ENCODE data around the gene GSN. TPM values are rescaled to one million over a fixed set of nuclear protein-coding genes. Genes with fewer than 3 reads are reported as not detected.
"Not testable (repeated sequence)": the region's sequence is repeated elsewhere in the genome, so short reads cannot be mapped to it uniquely, and the experiment has no call there.

Gene GSN
- total RNA-seq, 1 donor from 2014 or later: 84.7 TPM

DNA sequence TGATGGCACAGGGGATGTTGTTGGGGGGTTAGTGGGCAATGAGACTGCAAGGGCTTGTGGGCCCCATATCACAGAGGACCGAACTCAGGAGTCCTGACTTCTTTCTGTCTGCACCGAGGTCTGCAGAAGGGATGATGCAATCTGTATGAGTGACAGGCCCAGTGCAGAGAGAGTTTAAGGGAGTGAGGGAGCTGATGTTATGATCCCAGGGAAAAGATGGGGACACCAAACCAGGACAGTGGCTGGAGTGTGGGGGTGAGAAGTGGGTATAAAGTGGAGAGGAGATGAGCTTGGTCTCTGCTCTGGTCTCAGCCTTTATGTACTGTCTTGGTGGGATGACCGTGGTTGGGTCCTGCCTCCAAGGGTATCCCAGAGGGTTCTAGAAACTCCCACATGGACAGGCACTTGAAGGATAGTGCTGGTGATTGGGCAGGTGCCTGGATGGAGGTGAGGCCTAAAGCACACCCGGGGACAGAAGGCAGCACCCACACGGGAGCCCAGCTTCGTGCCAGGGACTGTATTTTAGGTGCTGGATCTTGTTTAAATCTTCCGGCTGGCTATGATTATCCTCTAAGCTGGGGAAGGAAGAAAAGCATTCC lies 21.9 kb downstream of the GSN start:
- no peak for TF ChIP-seq CTCF (conservative IDR thresholded peaks at IDR 0.05)
- no peaks in the 10 kb centered on the region for H3K27me3 Mint-ChIP-seq (ENCODE audit: low read depth)

GRCh38 chr9:121291536-121291935 lies 23.6 kb downstream of the GSN start:
- H3K36me3 Mint-ChIP-seq (ENCODE audit: low read depth); H3K27ac Mint-ChIP-seq (ENCODE audit: unreplicated experiment); H3K9me3 Mint-ChIP-seq; H3K27me3 Mint-ChIP-seq (ENCODE audit: low read depth); H3K4me3 Mint-ChIP-seq; DNase-seq (ENCODE audit: low read depth, low spot score): not testable (repeated sequence)
- H3K4me1 Mint-ChIP-seq: peaks cover 59% of the 10 kb centered on the region

More for the DNA sequence above, 21.9 kb downstream of the GSN start:
- Mint-ChIP-seq H3K4me3 (peak overlapping the region; percentile 47), H3K9me3 (no peaks in the 10 kb centered on the region), H3K27ac (ENCODE audit: unreplicated experiment) (peak overlapping the region; percentile 98), H3K36me3 (ENCODE audit: low read depth) (no peaks in the 10 kb centered on the region), H3K4me1 (peaks cover 63% of the 10 kb centered on the region)
- no peak for DNase-seq (ENCODE audit: low read depth, low spot score)

DNA sequence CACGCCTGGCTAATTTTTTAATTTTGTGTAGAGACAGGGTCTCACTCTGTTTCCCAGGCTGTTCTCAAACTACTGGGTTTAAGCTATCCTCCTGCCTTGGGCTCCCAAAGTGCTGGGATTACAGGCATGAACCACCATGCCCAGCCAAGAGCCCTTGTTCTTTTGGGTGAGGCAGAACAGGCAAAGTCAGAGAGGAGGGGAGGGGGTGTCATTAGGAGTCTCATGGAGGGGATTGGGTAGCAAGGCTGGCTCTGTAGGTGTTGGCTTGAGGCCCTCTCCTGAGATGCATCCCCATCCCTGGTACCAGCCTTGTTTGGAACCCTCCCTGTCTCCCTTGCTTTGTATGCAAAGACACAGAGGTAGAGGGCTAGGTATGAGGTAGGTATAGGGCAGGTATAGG lies 24.1 kb downstream of the GSN start:
- Mint-ChIP-seq H3K9me3 (no peaks in the 10 kb centered on the region), H3K27ac (ENCODE audit: unreplicated experiment) (no peak overlapping the region), H3K4me3 (no peak overlapping the region), H3K4me1 (peaks cover 59% of the 10 kb centered on the region), H3K36me3 (ENCODE audit: low read depth) (no peaks in the 10 kb centered on the region), H3K27me3 (ENCODE audit: low read depth) (no peaks in the 10 kb centered on the region)
- TF ChIP-seq CTCF (conservative IDR thresholded peaks at IDR 0.05): no peak
- no peak for DNase-seq (ENCODE audit: low read depth, low spot score)

DNA sequence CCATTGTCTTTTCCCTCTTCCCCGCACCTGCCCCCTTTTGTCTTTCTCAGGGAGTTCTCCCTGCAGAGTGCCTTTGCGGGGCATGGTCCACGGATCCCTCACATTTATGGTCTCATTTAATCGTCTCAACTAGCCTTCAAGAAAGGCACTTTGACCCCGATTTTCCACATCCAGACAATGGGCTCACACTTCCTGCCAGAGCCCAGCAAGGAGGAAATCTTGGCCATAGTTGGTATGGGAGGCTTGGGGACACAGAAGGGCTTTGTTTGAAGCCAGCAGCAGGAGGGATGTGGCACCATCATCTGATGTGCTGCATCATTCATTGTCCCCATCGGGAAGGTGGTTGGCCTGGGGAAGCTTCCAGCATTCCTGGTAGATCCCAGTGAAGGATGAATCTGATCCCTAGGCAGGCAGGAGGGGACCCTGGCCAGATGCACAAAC lies 24.9 kb downstream of the GSN start:
- Mint-ChIP-seq H3K4me1 (peaks cover 59% of the 10 kb centered on the region), H3K9me3 (no peaks in the 10 kb centered on the region), H3K36me3 (ENCODE audit: low read depth) (no peaks in the 10 kb centered on the region), H3K27ac (ENCODE audit: unreplicated experiment) (peak overlapping the region; percentile 43), H3K4me3 (peak overlapping the region; percentile 23), H3K27me3 (ENCODE audit: low read depth) (no peaks in the 10 kb centered on the region)
- DNase-seq (ENCODE audit: low read depth, low spot score): no peak
- no peak for TF ChIP-seq CTCF (conservative IDR thresholded peaks at IDR 0.05)

- no peaks in the 10 kb centered on the region for H3K9me3 Mint-ChIP-seq
- TF ChIP-seq CTCF (conservative IDR thresholded peaks at IDR 0.05): no peak
- peaks cover 59% of the 10 kb centered on the region for H3K4me1 Mint-ChIP-seq
- H3K4me3 Mint-ChIP-seq: no peak overlapping the region
- no peak overlapping the region for H3K27ac Mint-ChIP-seq (ENCODE audit: unreplicated experiment)
- H3K27me3 Mint-ChIP-seq (ENCODE audit: low read depth): no peaks in the 10 kb centered on the region
- H3K36me3 Mint-ChIP-seq (ENCODE audit: low read depth): no peaks in the 10 kb centered on the region
- no peak for DNase-seq (ENCODE audit: low read depth, low spot score)
These were observed 26.3 kb downstream of the GSN start for GRCh38 chr9:121294151-121294743.

GRCh38 chr9:121294866-121295661 lies 27.1 kb downstream of the GSN start:
- peak overlapping the region; percentile 92 for H3K27ac Mint-ChIP-seq (ENCODE audit: unreplicated experiment)
- no peak for DNase-seq (ENCODE audit: low read depth, low spot score)
- H3K27me3 Mint-ChIP-seq (ENCODE audit: low read depth): peaks cover 2% of the 10 kb centered on the region
- H3K4me1 Mint-ChIP-seq: peaks cover 55% of the 10 kb centered on the region
- H3K4me3 Mint-ChIP-seq: no peak overlapping the region
- TF ChIP-seq CTCF (conservative IDR thresholded peaks at IDR 0.05): no peak
- H3K36me3 Mint-ChIP-seq (ENCODE audit: low read depth): no peaks in the 10 kb centered on the region
- H3K9me3 Mint-ChIP-seq: no peaks in the 10 kb centered on the region

All from neural crest cell (in vitro differentiated cells).